Peyer's patch (tissue), 4 donors: ENCODE measurements around the gene PKN3.

Source experiments
- CTCF ChIP-seq, 6 experiments: fragments of 450-650 bp in 4 of 6; fragments of 200-600 bp in 2 of 6; sonication (generic) in 1 of 6; IDR thresholded peaks; one replicate each; pipeline ENCODE4 v1.5.1; 2017 to 2019; ENCODE audit warnings: antibody characterized with exemption in 6 of 6, mild to moderate bottlenecking in 3 of 6, moderate library complexity in 1 of 6
- POLR2A ChIP-seq, 2 donors: fragments of 450-650 bp; IDR thresholded peaks; one replicate each; pipeline ENCODE4 v1.5.1; 2017; ENCODE audit warnings: antibody characterized with exemption in 2 of 2, mild to moderate bottlenecking in 2 of 2, moderate library complexity in 2 of 2

- TF ChIP-seq CTCF (IDR thresholded peaks at IDR 0.05) (no peak), POLR2A (IDR thresholded peaks at IDR 0.05) (no peak)
Measured at GRCh38 chr9:128722380-128723351, 20.4 kb downstream of the PKN3 start.
